ENCODE data around the gene NEU4.

Gene NEU4

DNA sequence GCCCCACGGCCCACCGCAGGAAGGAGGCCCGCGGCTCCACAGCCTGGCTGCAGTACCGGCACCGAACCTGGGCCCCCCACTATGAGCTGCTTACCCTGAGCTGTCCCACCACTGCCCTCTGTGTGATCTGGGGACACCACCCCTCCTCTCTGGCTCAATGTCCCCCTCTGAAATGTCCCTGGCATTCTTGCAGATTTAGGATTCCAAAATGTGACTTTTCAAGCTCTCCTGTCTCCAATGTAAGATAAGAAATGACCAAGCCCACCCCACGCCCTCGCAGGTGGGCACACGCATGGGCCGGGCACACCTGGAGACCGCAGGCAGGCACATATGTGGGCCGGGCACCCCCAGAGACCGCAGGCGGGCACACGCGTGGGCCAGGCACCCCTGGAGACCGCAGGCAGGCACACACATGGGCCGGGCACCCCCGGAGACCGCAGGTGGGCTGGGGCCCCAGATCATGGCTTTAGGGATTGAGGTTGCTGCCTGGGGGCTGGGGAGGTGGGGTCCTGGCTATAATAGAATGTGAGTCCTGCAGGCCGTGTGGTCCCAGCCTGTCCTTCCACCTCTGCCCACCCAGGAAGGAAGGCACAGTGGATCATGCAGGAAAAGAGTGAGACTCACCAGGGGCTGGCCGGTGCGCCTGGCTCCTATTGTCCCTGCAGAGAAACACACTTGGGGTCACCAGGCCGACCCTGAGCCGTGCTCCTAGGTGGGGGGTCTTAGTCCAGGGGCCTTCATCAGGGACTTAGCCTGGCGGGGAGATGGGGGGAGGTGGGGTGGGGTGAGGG lies 42.5 kb downstream of the NEU4 start:
- peak; percentile 55 for DNase-seq (ENCODE audit: low spot score)

DNA sequence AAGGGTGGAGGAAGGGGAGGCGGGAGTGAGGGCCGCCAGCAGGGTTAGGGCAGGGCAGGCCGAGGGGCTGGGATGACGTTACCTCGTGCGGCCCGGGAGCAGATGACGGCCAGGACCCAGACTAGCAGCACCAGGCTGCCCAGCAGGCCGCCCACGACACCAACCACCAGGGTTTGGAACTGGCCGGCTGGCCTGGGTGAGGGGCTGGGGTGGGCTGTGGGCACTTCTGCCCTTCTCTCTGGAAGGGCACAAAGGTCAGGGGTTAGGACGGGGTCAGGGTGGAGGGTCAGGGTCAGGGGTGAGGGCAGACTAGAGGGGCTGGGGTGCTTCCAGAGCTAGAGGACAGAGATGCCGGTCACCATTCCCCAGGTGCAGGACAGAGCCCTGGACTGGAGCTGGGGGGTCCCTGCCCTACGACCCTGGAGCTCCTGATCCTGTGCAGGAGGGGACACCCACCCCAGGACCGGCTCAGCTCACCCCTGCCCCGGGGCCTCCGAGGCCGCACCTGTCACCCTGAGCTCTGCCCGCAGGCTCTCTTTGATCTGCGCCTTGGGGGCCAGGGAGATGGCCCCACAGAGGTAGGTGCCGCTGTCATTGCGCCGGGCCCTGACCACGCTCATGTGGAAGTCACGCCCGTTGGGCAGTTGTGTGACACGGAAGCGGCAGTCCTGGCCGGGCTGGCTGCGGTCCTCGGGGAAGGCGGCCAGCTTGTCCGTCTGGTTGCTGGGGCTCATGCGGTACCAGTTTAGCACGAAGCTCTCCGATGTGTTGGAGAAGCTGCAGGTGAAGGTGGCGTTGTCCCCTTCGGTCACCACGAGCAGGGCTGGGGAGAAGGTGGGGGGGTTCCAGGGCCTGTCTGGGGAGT lies 43.4 kb downstream of the NEU4 start:
- no peak for DNase-seq (ENCODE audit: low spot score)

DNA sequence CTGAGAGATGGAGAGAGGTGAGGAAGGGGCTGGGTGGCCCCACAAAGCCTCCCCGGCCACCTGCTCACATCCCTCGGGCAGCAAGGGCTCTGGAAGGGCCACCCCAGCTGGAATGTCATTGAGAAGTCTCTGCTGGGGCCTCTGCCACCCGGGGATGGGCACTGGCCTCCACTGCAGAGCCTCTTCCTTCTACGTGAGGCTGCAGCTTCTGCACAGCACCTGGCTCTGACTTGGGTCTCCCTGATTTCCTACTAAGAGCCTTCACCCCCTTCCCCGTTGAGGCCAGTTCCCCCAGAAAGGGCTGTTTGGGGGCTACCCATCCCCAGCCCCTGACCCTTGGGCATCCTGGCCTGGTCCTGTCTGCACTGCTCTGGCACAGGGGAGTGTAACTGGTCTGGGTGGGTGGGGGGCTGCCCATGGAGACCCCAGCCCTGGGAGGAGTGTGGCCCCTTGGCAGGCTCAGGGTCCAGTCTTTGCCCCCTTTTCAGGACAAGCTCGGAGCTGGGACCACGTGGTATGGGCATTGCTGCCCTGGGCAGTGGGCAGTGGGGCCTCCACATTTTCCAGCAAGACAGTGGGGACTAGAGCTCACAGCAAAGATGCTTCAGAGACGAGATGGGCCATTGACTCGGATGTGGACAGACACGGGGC lies 44.1 kb downstream of the NEU4 start:
- DNase-seq (ENCODE audit: low spot score), result no peak

DNA sequence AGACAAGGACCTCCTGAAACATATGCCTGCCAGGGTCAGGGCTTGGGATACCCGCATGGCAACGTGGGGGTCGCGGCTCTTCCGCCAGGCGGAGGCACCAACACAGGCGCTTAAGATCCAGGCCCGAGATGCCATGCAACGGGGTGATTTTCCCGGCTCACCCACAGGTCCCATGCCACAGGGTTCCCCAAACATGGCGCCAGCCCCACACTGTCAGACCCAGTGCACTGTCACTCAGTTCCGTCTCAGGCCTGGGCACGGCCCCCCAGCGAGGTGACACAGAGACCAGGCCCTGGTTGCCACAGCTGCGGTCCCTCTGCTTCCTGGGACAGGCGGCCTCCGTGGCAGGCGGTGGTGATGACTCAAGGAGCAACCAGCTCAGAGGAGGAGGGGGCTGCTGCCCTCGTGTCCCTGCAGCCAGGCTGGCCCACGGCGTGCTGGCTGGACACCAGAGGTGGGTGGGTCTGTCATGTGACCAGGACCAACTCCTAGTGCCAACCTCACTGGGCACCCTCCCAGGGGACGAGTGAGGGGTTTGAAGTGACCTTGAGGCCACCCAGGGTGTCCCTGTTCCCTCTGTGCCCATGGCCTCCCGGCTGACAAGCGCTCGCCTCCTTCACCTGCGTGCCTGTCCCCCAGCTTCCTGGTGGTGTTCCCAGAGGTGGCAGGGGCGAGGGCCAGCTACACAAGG lies 44.8 kb downstream of the NEU4 start:
- DNase-seq (ENCODE audit: low spot score), result no peak

DNA sequence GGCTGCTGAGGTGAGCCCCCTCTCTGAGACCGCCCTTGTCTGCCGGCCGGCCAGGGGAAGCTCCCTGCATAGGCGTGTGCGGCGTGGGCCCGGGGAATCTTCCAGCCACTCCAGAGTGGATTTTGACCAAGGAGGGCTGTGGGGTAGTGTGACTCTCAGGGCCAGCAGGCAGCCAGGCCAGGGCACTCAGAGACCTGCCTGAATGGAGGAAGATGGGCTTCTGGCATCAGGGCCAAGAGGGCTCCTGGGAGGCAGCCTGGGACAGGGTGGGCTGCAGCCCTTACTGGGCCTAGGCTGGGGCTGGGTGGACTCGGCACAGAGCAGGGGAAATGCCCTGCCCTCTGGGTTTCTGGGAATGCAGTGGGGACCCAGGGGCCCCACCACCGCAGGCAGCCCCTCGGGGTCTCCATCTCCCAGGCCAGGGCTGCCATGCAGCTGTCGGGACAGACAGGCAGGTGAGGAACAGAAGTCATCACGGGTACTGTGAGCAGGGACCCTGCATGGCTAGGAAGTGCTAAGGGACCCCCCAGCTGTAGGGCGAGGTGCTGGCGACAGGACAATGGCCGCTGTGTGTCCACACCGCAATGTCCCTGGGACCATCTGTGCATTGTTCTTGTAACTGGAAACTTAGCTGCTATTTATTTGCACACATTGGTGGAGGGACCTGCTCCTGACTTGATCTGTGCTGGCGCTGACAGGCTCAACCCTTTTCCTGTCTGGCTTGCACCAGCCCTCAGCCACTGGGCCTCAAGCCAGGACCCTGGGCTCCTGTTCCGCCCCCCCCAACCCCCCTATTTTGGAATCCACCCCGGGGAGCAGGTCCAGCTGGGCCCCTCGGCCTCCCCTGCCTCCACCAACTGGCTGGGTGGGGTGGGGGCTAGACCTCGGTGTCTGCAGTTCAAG lies 45.6 kb downstream of the NEU4 start:
- DNase-seq (ENCODE audit: low spot score), result no peak

DNA sequence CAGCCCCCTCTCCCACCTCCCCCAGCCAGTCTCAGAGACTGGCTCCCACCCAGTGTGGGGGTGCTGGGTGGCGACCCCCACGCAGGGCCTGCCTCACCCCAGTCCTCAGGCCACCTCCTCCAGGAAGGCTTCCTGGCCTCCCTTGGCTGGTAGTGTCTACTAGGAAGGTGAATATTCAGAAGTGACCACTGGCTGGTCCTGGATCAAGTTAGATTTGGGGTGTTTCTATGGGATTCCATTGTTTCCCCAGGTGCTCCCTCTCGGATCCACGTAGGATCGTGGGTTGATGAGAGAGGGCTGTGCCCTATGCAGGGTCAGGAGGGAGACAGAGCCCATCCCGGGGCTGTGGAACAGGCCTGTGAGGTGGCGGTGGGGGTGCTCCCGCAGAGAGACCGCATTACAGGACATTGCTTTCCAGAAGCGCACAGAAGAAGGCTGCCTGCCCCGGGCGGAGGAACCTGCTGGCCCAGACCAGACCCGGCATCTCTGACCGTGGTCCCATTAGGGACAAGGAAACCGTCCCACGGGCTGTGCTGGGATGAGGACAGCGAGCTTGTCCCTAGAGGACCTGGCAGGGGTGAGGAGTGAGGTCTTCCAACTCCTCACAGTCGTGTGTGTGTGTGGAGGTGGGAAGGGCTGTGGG lies 46.4 kb downstream of the NEU4 start:
- no peak for DNase-seq (ENCODE audit: low spot score)

DNA sequence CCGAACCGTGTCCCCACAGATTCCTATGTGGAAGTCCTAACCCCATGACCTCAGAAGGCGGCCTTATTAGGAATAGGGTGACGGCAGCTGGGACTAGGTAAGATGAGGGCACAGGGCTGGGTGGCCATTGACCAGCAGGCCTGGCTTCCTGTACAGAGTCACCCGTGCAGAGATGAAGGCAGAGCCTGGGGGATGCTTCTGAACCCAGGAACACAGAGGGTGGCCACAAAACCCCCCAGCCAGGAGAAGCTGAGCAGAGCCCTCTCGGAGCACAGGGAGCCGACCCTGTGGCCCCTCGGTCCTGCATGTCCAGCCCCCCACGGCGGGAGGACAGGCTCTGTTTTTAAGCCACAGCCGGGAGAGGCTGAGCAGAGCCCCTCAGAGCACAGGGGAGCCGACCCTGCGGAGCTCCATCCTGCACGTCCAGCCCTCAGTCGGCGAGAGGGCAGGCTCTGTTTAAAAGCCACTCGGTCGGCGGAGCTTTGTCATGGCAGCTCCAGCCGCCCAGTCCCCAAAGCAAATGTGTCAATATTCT lies 47.0 kb downstream of the NEU4 start:
- DNase-seq (ENCODE audit: low spot score), result no peak

DNA sequence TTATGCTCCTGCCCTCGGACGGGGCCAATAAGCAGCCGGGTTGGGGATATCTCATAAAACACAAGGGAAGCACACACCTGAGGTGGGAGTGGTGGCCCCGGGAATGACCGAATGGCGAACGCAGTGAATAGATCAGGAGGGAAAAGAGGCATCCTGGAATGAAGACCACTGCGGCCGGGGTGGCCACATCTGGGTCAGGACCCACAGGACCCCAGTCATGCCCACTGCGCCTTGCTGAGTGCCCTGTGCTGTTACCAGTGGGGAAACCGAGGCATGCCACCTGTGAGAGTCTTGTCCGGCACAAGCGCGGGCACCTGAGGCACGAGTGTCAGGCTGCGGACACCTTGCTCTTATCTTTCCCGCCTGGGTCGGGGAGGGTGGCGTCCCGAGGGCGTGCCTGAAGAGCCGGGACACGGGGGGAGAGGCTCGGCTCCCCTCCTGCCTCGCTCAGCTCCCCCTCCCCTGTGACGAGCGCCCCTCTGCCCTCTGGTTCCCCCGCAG lies 48.1 kb downstream of the NEU4 start:
- no peak for DNase-seq (ENCODE audit: low spot score)

DNA sequence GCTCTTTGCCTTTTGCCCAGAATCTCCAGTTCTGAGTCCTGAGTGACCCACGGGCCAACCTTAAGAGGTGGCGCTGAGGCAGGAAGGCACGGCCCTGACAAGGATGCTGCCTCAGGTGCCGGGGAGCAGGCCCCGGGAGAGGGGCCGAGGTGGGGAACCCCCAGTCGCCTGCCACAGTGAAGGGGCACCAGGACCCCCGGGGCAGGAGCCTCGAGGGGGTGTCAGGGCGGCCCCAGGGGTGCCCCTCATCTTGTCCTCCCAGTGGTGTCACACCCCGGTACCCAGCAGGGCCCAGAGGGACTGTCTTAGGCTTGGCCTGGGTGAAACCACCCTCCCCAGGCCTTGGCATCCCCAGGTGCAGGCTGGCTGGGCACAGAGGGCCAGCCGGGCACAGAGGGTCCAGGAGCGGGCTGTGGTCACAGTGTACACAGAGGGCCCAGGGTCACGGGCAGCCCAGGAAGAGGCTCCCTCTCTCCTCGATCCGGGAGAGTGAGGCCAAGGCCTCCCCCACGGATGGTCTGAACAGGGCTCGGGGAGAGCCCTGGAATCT lies 48.7 kb downstream of the NEU4 start:
- DNase-seq (ENCODE audit: low spot score), result no peak

DNA sequence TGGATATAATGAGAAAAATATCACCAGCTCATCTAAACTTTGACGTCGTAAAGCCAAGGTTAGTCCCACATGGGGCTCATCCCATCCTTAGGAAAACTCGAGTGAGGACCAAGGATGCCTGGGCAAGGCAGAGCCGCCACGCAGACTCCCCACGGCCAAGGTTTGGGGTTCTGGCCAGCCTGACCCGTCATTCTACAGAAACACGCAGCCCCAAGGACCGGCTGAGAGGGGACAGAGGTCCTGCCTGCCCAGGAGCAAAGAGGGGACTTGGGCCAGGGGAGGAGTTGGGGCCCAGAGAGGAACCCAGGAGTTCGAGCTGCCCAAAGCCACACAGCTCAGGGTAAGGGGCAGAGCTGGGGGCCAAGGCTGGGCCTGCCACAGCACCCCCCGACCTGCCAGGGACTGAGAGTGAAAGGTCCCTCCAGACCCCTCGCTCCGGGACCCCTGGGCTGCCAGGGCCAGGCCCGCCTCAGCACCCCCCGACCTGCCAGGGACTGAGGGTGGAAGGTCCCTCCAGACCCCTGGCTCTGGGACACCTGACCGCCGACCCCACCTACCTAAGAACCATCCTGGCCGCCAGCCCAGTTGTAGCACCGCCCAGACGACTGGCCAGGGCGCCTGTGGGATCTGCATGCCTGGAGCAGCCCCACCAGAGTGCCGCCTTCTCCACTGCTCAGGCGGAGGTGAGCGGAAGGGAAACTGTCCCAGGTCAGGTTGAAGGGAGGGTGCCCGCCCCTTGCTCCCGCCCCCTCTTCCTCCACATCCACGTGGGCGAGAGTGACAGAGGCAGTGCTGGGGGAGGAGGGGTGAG lies 49.4 kb downstream of the NEU4 start, which contains the start of gene PDCD1:
TSS of gene PDCD1 (minus strand) at position 689 of the 811 bp plus-strand sequence. CDS start at position 633, 56 bp downstream.
- DNase-seq (ENCODE audit: low spot score), result no peak

DNA sequence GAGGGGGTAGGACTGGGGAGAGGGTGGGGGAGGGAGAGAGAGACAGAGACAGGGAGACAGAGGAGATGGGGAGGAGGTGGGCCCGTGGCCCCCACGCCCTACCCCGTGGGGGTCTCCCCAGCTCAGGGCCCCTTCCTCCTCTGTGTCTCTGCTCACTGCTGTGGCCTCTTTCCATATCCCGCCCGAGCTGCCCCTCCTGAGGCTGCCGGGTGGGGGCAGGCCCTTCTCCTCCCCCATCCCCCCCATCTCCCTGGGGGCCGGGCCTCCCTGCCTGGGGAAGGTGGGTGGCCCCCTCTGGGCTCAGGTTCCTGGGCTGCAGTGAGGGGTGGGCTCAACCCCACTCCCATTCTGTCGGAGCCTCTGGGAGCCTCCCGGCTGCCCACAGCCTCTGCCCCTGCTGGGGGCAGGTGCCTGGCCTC lies 50.0 kb downstream of the NEU4 start:
- no peak for DNase-seq (ENCODE audit: low spot score)

DNA sequence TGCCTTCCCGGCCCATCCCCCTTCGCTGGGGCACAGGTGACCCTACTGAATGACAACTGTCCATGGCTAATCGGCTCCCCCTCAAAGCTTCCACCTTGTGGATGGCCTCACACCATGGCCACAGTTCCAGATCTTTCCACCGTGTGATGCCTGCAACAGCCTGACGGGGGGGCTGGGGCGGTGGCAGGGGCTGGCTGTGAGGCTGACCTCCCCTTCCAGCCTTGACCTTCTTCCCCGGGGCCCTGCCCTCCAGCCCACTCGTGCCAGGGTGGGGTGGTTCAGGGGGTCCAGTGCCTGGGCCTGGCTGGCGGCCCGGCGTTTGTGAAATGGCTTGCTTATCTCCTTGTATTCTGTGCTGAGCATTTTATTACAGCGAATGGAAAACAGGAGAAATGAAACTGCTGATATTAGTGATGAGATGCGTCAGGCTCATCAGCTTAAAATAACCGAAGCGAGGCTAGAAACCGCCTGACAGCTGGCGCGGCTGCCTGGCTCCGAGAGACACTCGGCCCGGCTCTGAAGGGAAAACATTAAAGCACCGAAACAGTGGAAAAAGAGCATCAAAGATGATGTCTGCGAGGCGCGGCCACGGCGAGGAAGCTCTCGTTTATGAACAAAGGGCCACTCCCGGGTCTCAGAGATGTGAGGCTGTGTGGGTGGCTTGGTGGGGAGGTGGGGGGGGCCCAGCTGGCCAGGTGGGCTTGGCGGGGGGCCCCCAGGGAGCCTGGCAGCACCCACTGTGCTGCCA lies 50.6 kb downstream of the NEU4 start:
- DNase-seq (ENCODE audit: low spot score), result no peak

DNA sequence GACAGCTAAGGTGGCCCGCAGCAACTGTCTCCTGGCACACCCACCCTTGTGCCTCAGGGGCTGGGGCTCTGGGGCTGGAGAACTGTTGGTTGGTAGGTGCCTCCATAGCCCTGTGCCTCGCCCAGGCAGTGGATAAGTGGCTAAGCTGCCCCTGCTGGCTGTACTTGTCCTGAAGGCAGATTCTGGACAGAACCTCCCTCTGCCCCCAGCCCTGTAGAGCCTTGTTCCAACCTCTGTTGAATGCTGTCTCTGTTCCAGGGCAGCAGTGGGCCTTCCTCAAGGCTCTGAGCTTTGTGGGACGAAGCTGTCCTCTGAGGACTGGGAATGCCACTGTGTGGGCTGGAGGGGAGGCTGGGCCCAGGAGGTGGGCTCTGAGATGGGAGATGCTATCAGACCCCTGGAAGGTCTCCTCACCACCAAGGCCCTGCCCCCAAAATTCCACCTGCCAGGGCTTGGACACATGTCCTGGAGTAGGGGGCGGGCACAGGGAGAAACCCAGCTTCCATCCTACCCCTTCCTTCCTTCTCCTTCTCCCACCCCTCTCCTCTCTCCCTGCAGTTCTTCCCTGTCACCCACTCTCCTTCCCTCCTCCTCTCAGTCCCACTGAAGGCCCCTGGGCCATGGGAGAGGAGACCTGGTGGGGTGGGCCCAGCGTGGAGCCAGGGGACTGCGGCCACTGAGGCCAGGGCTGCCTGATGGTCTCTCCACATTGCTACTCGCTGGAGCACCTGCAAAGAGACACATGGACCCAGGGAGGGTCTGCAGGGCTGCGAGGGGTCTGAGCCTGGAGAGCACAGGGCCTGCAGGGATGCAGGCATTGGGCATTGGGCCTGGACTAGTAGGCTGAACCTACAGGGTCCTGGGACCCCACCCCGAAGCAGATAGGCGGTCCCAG lies 51.4 kb downstream of the NEU4 start:
- no peak for DNase-seq (ENCODE audit: low spot score)

DNA sequence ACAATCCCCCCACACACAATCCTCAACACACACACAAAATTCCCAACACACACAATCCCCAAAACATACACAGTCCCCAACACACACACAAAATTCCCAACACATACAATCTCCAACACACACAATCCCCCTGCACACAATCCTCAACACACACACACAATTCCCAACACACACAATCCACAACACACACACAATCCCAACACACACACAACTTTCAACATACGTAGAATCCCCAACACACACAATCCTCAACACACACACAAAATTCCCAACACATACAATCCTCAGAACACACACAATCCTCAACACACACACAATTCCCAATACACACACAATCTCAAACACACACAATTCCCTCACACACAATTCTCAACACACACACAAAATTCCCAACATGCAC lies 52.3 kb downstream of the NEU4 start:
- DNase-seq (ENCODE audit: low spot score), result no peak

DNA sequence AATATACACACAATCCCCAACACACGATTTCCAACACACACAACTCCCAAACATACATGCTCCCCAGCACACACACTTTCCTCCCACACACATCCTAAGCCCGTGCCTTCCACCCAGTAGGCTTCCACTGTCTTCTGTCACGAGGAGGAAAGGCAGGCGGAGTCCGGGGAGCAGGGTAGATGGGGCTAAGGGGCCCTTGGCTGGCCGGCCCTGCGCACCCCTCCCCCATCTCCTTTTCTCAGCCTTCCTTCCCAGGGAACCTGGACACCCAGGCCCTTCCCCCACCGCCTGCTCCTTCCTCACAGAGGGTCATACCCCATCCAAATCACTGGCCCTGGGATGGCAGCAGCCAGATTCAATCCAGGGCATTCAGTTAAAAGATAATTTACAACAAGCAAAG lies 53.1 kb downstream of the NEU4 start:
- no peak for DNase-seq (ENCODE audit: low spot score)

DNA sequence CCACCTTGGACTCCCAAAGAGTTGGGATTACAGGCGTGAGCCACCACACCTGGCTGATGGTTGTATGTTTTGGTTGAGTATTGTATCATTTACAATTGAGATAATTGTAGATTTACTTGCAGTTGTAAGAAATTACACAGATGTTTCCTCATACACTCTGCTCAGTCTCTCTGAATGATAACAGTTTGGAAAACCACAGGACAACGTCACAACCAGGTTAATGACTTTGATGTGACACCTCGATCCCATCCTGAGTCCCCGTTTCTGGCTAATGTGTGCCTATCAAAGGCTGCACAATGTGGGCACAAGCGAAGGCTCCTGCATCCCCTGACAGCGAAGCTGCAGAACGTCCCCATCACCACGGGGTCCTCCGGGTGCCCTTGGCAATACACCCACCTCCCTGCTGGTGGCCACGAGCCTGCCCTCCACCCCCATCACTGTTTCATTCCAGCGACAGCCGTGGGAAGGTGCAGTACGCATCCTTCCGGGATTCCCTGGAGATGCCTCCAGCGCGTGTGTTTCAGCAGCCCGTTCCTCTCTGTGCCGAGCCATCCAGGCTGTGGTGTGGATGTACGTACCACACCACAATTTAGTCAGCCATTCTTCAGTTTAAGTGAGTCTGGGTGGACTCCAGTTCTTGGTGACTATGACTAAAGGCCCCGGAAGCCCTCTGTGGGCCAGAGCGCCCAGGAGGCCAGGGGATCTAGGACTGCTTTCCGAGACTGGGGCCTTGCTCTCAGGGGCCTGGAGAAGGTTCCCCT lies 54.0 kb downstream of the NEU4 start:
- DNase-seq (ENCODE audit: low spot score), result no peak

Measured in ecto neural progenitor cell (in vitro differentiated cells).